ENCODE measurements around the gene MICAL3. TPM values are rescaled to one million over a fixed set of nuclear protein-coding genes. Genes with fewer than 3 reads are reported as not detected.
A peak's percentile ranks its signal among the peaks of the same experiment; 100 is the strongest.

Gene MICAL3
- total and polyA plus RNA-seq, 2 donors: 2.7 to 4.0 TPM

DNA sequence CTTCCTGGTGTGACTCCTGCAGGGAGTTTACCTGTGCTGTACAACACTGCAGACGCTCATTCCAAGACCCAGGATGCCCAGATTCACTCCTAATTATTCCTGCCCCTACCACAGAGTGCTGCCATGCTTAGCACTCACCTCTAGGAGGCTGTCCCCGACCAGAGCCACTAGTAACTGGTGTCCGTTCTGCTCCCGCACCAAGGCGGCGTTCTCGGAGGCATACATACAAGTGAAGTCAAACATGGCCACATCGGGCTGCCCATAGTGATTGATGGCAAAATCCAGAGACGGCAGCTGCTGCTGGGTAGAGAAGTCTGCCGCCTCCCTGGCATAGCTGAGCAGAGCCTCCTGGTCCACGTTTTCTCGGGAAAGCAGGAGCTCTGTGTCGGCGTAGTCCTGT, 127.8 kb downstream of the MICAL3 start:
- no peak for DNase-seq (ENCODE audit: low read depth in 6 of 9, low spot score in 9 of 9)
- no peak overlapping the region for H3K4me3 ChIP-seq (ENCODE audit: low read length in 2 of 2)
- no peaks in the 10 kb centered on the region for H3K9me3 ChIP-seq (ENCODE audit: control insufficient read depth in 2 of 2, insufficient read depth in 1 of 2, low read length in 1 of 2)
- WGBS: 96% methylated on average over 14 of the region's 14 CpGs
- peaks cover 8 to 13% of the 10 kb centered on the region in 2 donors for H3K4me1 ChIP-seq (ENCODE audit: control insufficient read depth in 2 of 2, insufficient read depth in 2 of 2, low read length in 2 of 2)
- H3K36me3 ChIP-seq (ENCODE audit: control insufficient read depth in 2 of 2, insufficient read depth in 2 of 2, low read length in 1 of 2): no peaks in the 10 kb centered on the region
- H3K27me3 ChIP-seq (ENCODE audit: control insufficient read depth in 2 of 2, insufficient read depth in 1 of 2, low read length in 1 of 2): no peaks in the 10 kb centered on the region
- H3K27ac ChIP-seq (ENCODE audit: low read depth in 1 of 2, low read length in 1 of 2): no peak overlapping the region

DNA sequence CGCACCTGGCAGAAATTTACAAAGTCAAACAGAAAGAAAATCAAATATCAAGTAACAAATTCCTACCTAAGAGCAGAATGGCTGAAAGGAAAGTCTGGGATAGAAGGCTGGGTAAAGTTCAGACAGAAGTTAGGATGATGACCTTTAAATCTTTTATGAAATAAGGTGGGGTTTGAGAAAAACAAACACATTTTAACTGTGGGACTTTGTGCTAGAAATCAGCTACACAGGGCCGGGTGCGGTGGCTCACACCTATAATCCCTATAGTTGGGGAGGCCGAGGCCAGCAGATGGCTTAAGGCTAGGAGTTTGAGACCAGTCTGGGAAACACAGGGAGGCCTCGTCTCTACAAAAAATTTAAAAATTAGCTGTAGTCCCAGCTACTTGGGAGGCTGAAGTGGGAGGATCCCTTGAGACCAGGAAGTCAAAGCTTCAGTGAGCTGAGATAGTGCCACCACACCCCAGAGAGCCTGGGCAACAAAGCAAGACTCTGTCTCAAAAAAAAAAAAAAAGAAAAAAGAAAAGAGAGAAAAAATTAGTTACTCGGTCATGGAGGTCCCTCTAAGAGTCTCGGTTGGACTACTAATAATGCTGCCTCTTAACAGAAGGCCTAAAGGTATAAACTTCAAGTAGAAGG, 130.3 kb downstream of the MICAL3 start:
- WGBS: 97% methylated on average over 7 of the region's 7 CpGs
- peaks cover 8 to 15% of the 10 kb centered on the region in 2 donors for H3K4me1 ChIP-seq (ENCODE audit: control insufficient read depth in 2 of 2, insufficient read depth in 2 of 2, low read length in 2 of 2)
- no peak overlapping the region for H3K4me3 ChIP-seq (ENCODE audit: low read length in 2 of 2)
- H3K27ac ChIP-seq (ENCODE audit: low read depth in 1 of 2, low read length in 1 of 2): no peak overlapping the region
- H3K9me3 ChIP-seq (ENCODE audit: control insufficient read depth in 2 of 2, insufficient read depth in 1 of 2, low read length in 1 of 2): no peaks in the 10 kb centered on the region
- no peaks in the 10 kb centered on the region for H3K27me3 ChIP-seq (ENCODE audit: control insufficient read depth in 2 of 2, insufficient read depth in 1 of 2, low read length in 1 of 2)
- H3K36me3 ChIP-seq (ENCODE audit: control insufficient read depth in 2 of 2, insufficient read depth in 2 of 2, low read length in 1 of 2): no peaks in the 10 kb centered on the region
- DNase-seq (ENCODE audit: low read depth in 6 of 9, low spot score in 9 of 9): no peak

DNA sequence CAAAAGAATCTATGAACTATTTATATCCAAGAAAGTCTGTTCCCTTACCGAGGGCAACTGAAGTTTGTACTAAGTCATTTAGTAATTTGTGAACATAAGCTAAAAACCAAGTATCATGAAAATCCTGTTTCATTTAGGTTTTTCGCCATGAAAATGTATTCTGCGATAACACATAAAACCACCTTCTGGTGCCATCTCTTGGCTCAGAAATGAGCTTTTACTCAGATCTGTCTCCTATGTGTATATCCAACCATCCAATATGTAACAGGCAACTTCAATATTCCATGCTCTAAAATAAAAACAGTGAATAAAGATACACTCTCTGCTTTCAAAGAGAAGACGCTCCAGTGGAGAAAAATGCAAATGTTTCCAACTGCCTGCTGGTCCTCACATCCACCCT, 132.0 kb downstream of the MICAL3 start:
- Histone ChIP-seq H3K9me3 (ENCODE audit: control insufficient read depth in 2 of 2, insufficient read depth in 1 of 2, low read length in 1 of 2) (no peaks in the 10 kb centered on the region), H3K4me1 (ENCODE audit: control insufficient read depth in 2 of 2, insufficient read depth in 2 of 2, low read length in 2 of 2) (peaks cover 2 to 4% of the 10 kb centered on the region in 2 donors), H3K27ac (ENCODE audit: low read depth in 1 of 2, low read length in 1 of 2) (no peak overlapping the region), H3K36me3 (ENCODE audit: control insufficient read depth in 2 of 2, insufficient read depth in 2 of 2, low read length in 1 of 2) (no peaks in the 10 kb centered on the region), H3K27me3 (ENCODE audit: control insufficient read depth in 2 of 2, insufficient read depth in 1 of 2, low read length in 1 of 2) (no peaks in the 10 kb centered on the region), H3K4me3 (ENCODE audit: low read length in 2 of 2) (no peak overlapping the region)
- no peak for DNase-seq (ENCODE audit: low read depth in 6 of 9, low spot score in 9 of 9)
- 98% methylated on average over 4 of the region's 4 CpGs for WGBS

DNA sequence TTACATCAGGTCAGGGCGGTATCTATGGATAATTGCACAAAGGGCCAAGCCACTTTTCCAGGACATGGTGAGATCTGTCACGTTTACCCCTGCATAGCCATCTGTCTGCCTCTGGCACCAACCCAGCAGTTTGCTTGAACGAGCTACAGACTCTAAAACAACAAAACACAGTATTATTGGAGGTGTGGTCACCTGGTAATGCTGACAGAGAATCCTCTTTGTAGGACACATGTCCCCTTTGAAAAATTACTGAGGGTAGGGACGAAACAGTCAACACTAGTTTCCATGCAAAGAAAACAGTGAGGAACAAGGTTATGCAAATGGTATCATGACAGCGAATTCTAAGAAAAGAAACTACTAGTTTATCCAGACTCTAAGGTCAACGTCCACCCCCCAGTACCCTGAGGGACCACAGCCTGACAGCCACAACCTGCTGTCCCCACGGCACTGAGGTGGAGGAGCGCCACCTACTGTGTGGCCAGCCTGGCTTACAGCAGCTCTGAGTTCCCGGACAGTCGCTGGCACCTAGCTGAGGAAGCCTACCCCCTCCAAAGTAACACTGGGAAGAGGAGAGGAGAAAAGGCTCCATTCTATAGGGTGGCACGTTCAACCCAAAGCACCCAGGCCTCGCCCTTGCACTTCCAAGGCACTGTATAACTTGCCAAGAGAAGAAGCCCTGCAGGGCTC, 132.7 kb downstream of the MICAL3 start:
- no peak for DNase-seq (ENCODE audit: low read depth in 6 of 9, low spot score in 9 of 9)

DNA sequence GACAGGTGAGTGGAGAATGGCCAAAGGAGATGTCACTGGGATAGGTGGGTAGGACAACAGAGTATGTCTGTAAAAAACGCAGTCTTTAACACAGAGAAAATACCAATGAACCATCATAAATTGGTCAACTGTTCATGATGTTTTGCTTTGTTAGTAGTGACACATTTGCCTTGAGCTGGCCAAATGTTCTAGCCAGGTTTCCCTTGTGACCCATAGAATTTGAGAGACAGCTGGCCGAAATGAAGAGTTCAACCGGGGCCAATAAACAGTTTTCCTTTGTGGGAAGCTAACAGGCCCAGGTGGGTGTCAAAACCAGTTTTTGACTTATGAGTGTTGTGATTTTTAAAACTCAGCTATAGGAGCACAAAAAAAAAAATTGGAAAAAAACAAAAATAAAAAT, 133.5 kb downstream of the MICAL3 start:
- no peak overlapping the region for H3K27ac ChIP-seq (ENCODE audit: low read depth in 1 of 2, low read length in 1 of 2)
- H3K36me3 ChIP-seq (ENCODE audit: control insufficient read depth in 2 of 2, insufficient read depth in 2 of 2, low read length in 1 of 2): no peaks in the 10 kb centered on the region
- H3K27me3 ChIP-seq (ENCODE audit: control insufficient read depth in 2 of 2, insufficient read depth in 1 of 2, low read length in 1 of 2): no peaks in the 10 kb centered on the region
- no peak for DNase-seq (ENCODE audit: low read depth in 6 of 9, low spot score in 9 of 9)
- no peaks in the 10 kb centered on the region for H3K9me3 ChIP-seq (ENCODE audit: control insufficient read depth in 2 of 2, insufficient read depth in 1 of 2, low read length in 1 of 2)
- peaks cover 0 to 2% of the 10 kb centered on the region in 2 donors for H3K4me1 ChIP-seq (ENCODE audit: control insufficient read depth in 2 of 2, insufficient read depth in 2 of 2, low read length in 2 of 2)
- WGBS: 96% methylated on average over 3 of the region's 3 CpGs
- H3K4me3 ChIP-seq (ENCODE audit: low read length in 2 of 2): no peak overlapping the region

More for the DNA sequence above, 132.7 kb downstream of the MICAL3 start:
- Histone ChIP-seq H3K4me1 (ENCODE audit: control insufficient read depth in 2 of 2, insufficient read depth in 2 of 2, low read length in 2 of 2) (peaks cover 0 to 2% of the 10 kb centered on the region in 2 donors), H3K27ac (ENCODE audit: low read depth in 1 of 2, low read length in 1 of 2) (no peak overlapping the region), H3K9me3 (ENCODE audit: control insufficient read depth in 2 of 2, insufficient read depth in 1 of 2, low read length in 1 of 2) (no peaks in the 10 kb centered on the region), H3K27me3 (ENCODE audit: control insufficient read depth in 2 of 2, insufficient read depth in 1 of 2, low read length in 1 of 2) (no peaks in the 10 kb centered on the region), H3K4me3 (ENCODE audit: low read length in 2 of 2) (no peak overlapping the region), H3K36me3 (ENCODE audit: control insufficient read depth in 2 of 2, insufficient read depth in 2 of 2, low read length in 1 of 2) (no peaks in the 10 kb centered on the region)
- WGBS: 91% methylated on average over 12 of the region's 12 CpGs

DNA sequence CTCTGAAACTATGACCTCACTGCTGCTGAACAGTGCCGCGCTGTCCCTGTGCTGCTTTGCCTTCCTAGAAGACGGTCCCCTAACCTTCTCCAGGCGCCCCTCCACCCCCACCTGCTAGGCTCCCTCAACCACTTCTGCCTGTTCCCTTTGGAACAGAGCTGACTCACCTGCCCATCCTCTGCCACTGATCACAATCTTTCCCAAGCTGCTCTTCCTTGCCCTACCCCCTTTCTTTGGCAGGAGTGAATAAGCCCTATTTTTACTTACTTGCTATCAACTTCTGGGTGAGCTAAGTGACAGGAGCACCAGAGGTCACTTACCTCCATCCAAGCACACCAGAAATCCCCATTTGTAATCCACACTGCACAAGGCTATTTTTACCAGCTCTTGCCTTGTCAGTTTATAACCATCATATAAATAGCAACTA, 134.1 kb downstream of the MICAL3 start:
- Histone ChIP-seq H3K36me3 (ENCODE audit: control insufficient read depth in 2 of 2, insufficient read depth in 2 of 2, low read length in 1 of 2) (no peaks in the 10 kb centered on the region), H3K27me3 (ENCODE audit: control insufficient read depth in 2 of 2, insufficient read depth in 1 of 2, low read length in 1 of 2) (no peaks in the 10 kb centered on the region), H3K9me3 (ENCODE audit: control insufficient read depth in 2 of 2, insufficient read depth in 1 of 2, low read length in 1 of 2) (no peaks in the 10 kb centered on the region), H3K4me3 (ENCODE audit: low read length in 2 of 2) (no peak overlapping the region), H3K4me1 (ENCODE audit: control insufficient read depth in 2 of 2, insufficient read depth in 2 of 2, low read length in 2 of 2) (peaks cover 0 to 2% of the 10 kb centered on the region in 2 donors), H3K27ac (ENCODE audit: low read depth in 1 of 2, low read length in 1 of 2) (no peak overlapping the region)
- DNase-seq (ENCODE audit: low read depth in 6 of 9, low spot score in 9 of 9): no peak
- 95% methylated on average over 4 of the region's 4 CpGs for WGBS

DNA sequence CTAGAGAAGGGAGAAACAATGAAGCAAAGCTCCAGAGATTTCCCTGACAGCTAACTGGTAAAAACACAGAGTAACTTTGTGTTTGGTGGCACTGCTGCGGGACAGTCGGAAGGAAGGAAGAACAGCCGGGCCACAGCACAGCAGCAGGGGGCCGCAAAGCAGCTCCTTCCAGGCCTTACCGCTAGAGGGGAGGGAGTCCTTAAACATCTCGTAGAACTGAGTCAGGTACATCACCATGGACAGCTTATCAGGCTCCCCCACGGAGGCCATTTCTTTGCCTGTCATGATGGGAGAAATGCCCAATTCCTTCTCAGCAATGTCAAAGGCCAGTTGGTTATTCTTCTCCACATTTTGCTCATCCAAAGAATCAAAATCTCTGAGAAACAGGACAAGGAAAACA, 135.5 kb downstream of the MICAL3 start:
- Histone ChIP-seq H3K36me3 (ENCODE audit: control insufficient read depth in 2 of 2, insufficient read depth in 2 of 2, low read length in 1 of 2) (no peaks in the 10 kb centered on the region), H3K27ac (ENCODE audit: low read depth in 1 of 2, low read length in 1 of 2) (no peak overlapping the region), H3K4me1 (ENCODE audit: control insufficient read depth in 2 of 2, insufficient read depth in 2 of 2, low read length in 2 of 2) (peaks cover 0 to 6% of the 10 kb centered on the region in 2 donors), H3K27me3 (ENCODE audit: control insufficient read depth in 2 of 2, insufficient read depth in 1 of 2, low read length in 1 of 2) (no peaks in the 10 kb centered on the region), H3K9me3 (ENCODE audit: control insufficient read depth in 2 of 2, insufficient read depth in 1 of 2, low read length in 1 of 2) (no peaks in the 10 kb centered on the region), H3K4me3 (ENCODE audit: low read length in 2 of 2) (no peak overlapping the region)
- peak in 3 of 9 donors; percentile 22 to 35 (median 25) for DNase-seq (ENCODE audit: low read depth in 6 of 9, low spot score in 9 of 9)
- 87% methylated on average over 7 of the region's 7 CpGs for WGBS

DNA sequence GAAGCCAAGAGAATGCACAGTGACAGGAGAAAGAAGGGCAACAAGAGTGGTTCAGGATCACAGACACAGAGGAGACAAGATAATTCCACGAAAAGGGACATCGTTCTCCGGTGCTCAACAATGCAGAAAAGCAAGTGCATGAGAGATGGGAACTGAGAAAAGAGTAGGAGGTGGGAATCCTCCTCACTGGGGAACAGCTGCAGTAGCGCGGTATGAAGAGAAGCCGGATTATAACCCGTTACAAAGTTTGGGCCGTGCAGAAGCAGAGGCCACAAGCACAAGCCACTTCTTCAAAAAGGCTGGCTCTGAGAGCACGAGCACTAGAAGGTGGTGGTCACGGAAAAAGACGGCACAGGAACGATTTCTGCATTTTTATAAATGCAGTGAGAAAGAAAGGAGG, 135.9 kb downstream of the MICAL3 start:
- no peaks in the 10 kb centered on the region for H3K9me3 ChIP-seq (ENCODE audit: control insufficient read depth in 2 of 2, insufficient read depth in 1 of 2, low read length in 1 of 2)
- H3K27ac ChIP-seq (ENCODE audit: low read depth in 1 of 2, low read length in 1 of 2): no peak overlapping the region
- no peak for DNase-seq (ENCODE audit: low read depth in 6 of 9, low spot score in 9 of 9)
- peaks cover 0 to 6% of the 10 kb centered on the region in 2 donors for H3K4me1 ChIP-seq (ENCODE audit: control insufficient read depth in 2 of 2, insufficient read depth in 2 of 2, low read length in 2 of 2)
- 89% methylated on average over 12 of the region's 12 CpGs for WGBS
- H3K4me3 ChIP-seq (ENCODE audit: low read length in 2 of 2): no peak overlapping the region
- H3K36me3 ChIP-seq (ENCODE audit: control insufficient read depth in 2 of 2, insufficient read depth in 2 of 2, low read length in 1 of 2): no peaks in the 10 kb centered on the region
- no peaks in the 10 kb centered on the region for H3K27me3 ChIP-seq (ENCODE audit: control insufficient read depth in 2 of 2, insufficient read depth in 1 of 2, low read length in 1 of 2)

DNA sequence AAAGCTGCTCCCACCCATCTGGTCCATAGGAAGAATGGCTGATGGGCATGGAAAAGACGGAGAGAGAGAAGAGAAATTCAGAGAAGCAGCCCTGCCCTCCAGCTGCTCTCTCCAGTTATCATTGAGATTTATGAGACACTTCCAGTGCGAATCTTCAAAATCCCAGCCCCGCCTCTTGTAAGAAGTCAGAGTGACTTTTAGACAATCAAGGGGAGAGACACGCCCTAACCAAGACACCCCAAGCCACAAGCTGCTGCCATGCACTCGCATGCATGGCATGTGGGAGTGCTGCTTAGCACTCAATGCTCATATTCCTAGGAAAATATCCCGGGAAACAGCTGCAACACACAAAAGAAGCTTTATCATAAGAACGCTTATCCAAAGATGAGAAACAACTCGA, 139.5 kb downstream of the MICAL3 start:
- Histone ChIP-seq H3K27ac (ENCODE audit: low read depth in 1 of 2, low read length in 1 of 2) (no peak overlapping the region), H3K4me3 (ENCODE audit: low read length in 2 of 2) (no peak overlapping the region), H3K27me3 (ENCODE audit: control insufficient read depth in 2 of 2, insufficient read depth in 1 of 2, low read length in 1 of 2) (no peaks in the 10 kb centered on the region), H3K36me3 (ENCODE audit: control insufficient read depth in 2 of 2, insufficient read depth in 2 of 2, low read length in 1 of 2) (no peaks in the 10 kb centered on the region), H3K9me3 (ENCODE audit: control insufficient read depth in 2 of 2, insufficient read depth in 1 of 2, low read length in 1 of 2) (no peaks in the 10 kb centered on the region), H3K4me1 (ENCODE audit: control insufficient read depth in 2 of 2, insufficient read depth in 2 of 2, low read length in 2 of 2) (peaks cover 0 to 10% of the 10 kb centered on the region in 2 donors)
- WGBS: 97% methylated on average over 8 of the region's 8 CpGs
- no peak for DNase-seq (ENCODE audit: low read depth in 6 of 9, low spot score in 9 of 9)
